Body of pancreas (tissue), 4 donors: ENCODE measurements around the gene DGLUCY. TPM values are rescaled to one million over a fixed set of nuclear protein-coding genes. Genes with fewer than 3 reads are reported as not detected.
A peak's percentile ranks its signal among the peaks of the same experiment; 100 is the strongest.

Experiments
- ATAC-seq: fragments of 150-250 bp; one replicate; pipeline ENCODE4 v1.9.1; 2016
- DNase-seq, 4 donors: peaks; one replicate each; pipeline ENCODE4 v3.0.0-alpha.2; 2019
- H3K27ac ChIP-seq, 4 donors: fragments of 200-600 bp; sonication (generic); 1 replicate in 3 of 4; 2 replicates in 1 of 4; pipeline versions ENCODE4 v1.5.1 to v1.6.1; 2016 to 2019; ENCODE audit warnings: mild to moderate bottlenecking in 1 of 4, mixed read lengths in 1 of 4, moderate library complexity in 1 of 4
- H3K27me3 ChIP-seq, 2 donors: fragments of 200-600 bp; sonication (generic); one replicate each; pipeline ENCODE4 v1.6.0; 2016; ENCODE audit warnings: mild to moderate bottlenecking in 1 of 2
- H3K36me3 ChIP-seq, 2 donors: fragments of 200-600 bp; sonication (generic); replicated peaks in 1 of 2; 2 replicates each; pipeline ENCODE4 v1.5.1; 2016; ENCODE audit warnings: low read depth in 2 of 2; ENCODE audit not compliant: insufficient read depth in 1 of 2
- H3K4me1 ChIP-seq: fragments of 200-600 bp; sonication (generic); one replicate; pipeline ENCODE4 v1.6.0; 2016
- H3K4me3 ChIP-seq, 2 donors: fragments of 200-600 bp; sonication (generic); 1 replicate in 1 of 2; 2 replicates in 1 of 2; pipeline ENCODE4 v1.5.1; 2016 to 2019
- H3K9me3 ChIP-seq, 3 donors: fragments of 200-600 bp; sonication (generic); 1 replicate in 2 of 3; 2 replicates in 1 of 3; pipeline ENCODE4 v1.5.1; 2016
- CTCF ChIP-seq, 7 experiments: fragments of 450-650 bp in 4 of 7; fragments of 200-600 bp in 3 of 7; sonication (generic) in 3 of 7; IDR thresholded peaks; one replicate each; pipeline ENCODE4 v1.5.1; 2016 to 2019; ENCODE audit warnings: antibody characterized with exemption in 7 of 7
- POLR2A ChIP-seq, 3 donors: fragments of 450-650 bp; IDR thresholded peaks; one replicate each; pipeline ENCODE4 v1.6.1; 2016; ENCODE audit warnings: antibody characterized with exemption in 3 of 3, mild to moderate bottlenecking in 2 of 3
- WGBS, 2 donors: methylation state at CpG; one replicate each; pipeline ENCODE4 v1.1.5; 2017; 5-methylcytosine and 5-hydroxymethylcytosine counted together
- intact Hi-C: fragments of 100-400 bp; cut with DNase I; formaldehyde crosslinking; loops from one replicate; pipeline ENCODE4 v1.15.1; 2023
- total RNA-seq, 2 donors: library from RNA; depleted of rRNA; stranded (reverse); fragments of >200 nt; gene quantifications; one replicate each; pipeline ENCODE4 v1.1.0, GENCODE V29; 2016

DGLUCY gene
- total RNA-seq, 2 donors from 2014 or later: 30.9 to 77.8 TPM

- TF ChIP-seq CTCF (IDR thresholded peaks at IDR 0.05) (no peak), POLR2A (IDR thresholded peaks at IDR 0.05) (no peak)
- Histone ChIP-seq H3K27me3 (no peaks in the 10 kb centered on the region), H3K4me1 (no peaks in the 10 kb centered on the region), H3K36me3 (no peaks in the 10 kb centered on the region), H3K4me3 (no peak overlapping the region), H3K27ac (no peak overlapping the region), H3K9me3 (no peaks in the 10 kb centered on the region)
- DNase-seq (no peak), ATAC-seq (no peak)
- intact Hi-C loops: no loop called here
- 67 to 79% methylated on average over 5 of the region's 5 CpGs for WGBS, 2 donors
Observed at GRCh38 chr14:91100102-91100501, 13.8 kb upstream of the DGLUCY start.

- intact Hi-C loops: no loop called here
- Histone ChIP-seq H3K27me3 (no peaks in the 10 kb centered on the region), H3K4me3 (no peak overlapping the region), H3K36me3 (no peaks in the 10 kb centered on the region), H3K4me1 (no peaks in the 10 kb centered on the region), H3K27ac (no peak overlapping the region), H3K9me3 (no peaks in the 10 kb centered on the region)
- WGBS, 2 donors: 76 to 79% methylated on average over 5 to 8 of the region's 8 CpGs
- no peak for DNase-seq
- no peak for TF ChIP-seq POLR2A (IDR thresholded peaks at IDR 0.05)
- no peak for TF ChIP-seq CTCF (IDR thresholded peaks at IDR 0.05)
- no peak for ATAC-seq
Observed at GRCh38 chr14:91103116-91103515, 10.8 kb upstream of the DGLUCY start.

- ATAC-seq (no peak), DNase-seq (peak; percentile 48 to 68 (median 62))
- 55 to 67% methylated on average over 7 of the region's 7 CpGs for whole genome bisulfite sequencing, 2 donors
- Histone ChIP-seq H3K27ac (peak overlapping the region in 2 of 4 donors; percentile 44 to 51), H3K36me3 (no peaks in the 10 kb centered on the region), H3K27me3 (no peaks in the 10 kb centered on the region), H3K4me1 (peaks cover 23% of the 10 kb centered on the region), H3K4me3 (no peak overlapping the region), H3K9me3 (no peaks in the 10 kb centered on the region)
- intact Hi-C loops: no loop called here
- no peak for TF ChIP-seq POLR2A (IDR thresholded peaks at IDR 0.05)
- no peak for TF ChIP-seq CTCF (IDR thresholded peaks at IDR 0.05)
Observed at GRCh38 chr14:91108941-91109611, 4.8 kb upstream of the DGLUCY start.

GRCh38 chr14:91111443-91111842 lies 2.4 kb upstream of the DGLUCY start:
- no peak overlapping the region for H3K27ac ChIP-seq
- no peak for ATAC-seq
- TF ChIP-seq POLR2A (IDR thresholded peaks at IDR 0.05) (no peak), CTCF (IDR thresholded peaks at IDR 0.05) (no peak)
- WGBS, 2 donors: 89 to 92% methylated on average over 1 of the region's 1 CpG
- H3K4me1 ChIP-seq: peaks cover 43% of the 10 kb centered on the region
- H3K9me3 ChIP-seq: no peaks in the 10 kb centered on the region
- H3K36me3 ChIP-seq: no peaks in the 10 kb centered on the region
- no peak for DNase-seq
- intact Hi-C loops: no loop called here
- H3K4me3 ChIP-seq: no peak overlapping the region
- no peaks in the 10 kb centered on the region for H3K27me3 ChIP-seq

- Histone ChIP-seq H3K4me1 (peaks cover 51% of the 10 kb centered on the region), H3K9me3 (no peaks in the 10 kb centered on the region), H3K36me3 (no peaks in the 10 kb centered on the region), H3K27ac (no peak overlapping the region), H3K4me3 (no peak overlapping the region), H3K27me3 (no peaks in the 10 kb centered on the region)
- TF ChIP-seq POLR2A (IDR thresholded peaks at IDR 0.05): no peak
- TF ChIP-seq CTCF (IDR thresholded peaks at IDR 0.05): no peak
- no peak for ATAC-seq
- 87 to 88% methylated on average over 4 of the region's 4 CpGs for WGBS, 2 donors
- intact Hi-C loops: no loop called here
- DNase-seq: no peak
Observed at GRCh38 chr14:91112194-91112593, 1.7 kb upstream of the DGLUCY start.
